ENCODE data around the gene RTEL1. TPM values are rescaled to one million over a fixed set of nuclear protein-coding genes. Genes with fewer than 3 reads are reported as not detected.
A peak's percentile ranks its signal among the peaks of the same experiment; 100 is the strongest.

The RTEL1 gene
- total RNA-seq, 1 experiment from 2014 or later, result 58.0 TPM

GRCh38 chr20:63740627-63741353, 82.7 kb downstream of the RTEL1 start (continued):
- TF ChIP-seq REST (IDR thresholded peaks at IDR 0.05; ENCODE audit: low read depth) (no peak), SP1 (IDR thresholded peaks at IDR 0.05; ENCODE audit: low read depth) (no peak; the same call in 1 of the 2 replicates), EZH2 (IDR thresholded peaks at IDR 0.05) (no peak), SRF (IDR thresholded peaks at IDR 0.05; ENCODE audit: low read depth) (no peak), CEBPB (IDR thresholded peaks at IDR 0.05; ENCODE audit: low read depth) (peak; percentile 99; the same call in 1 of the 2 replicates)

- no peak for TF ChIP-seq POLR2AphosphoS5 (IDR thresholded peaks at IDR 0.05; ENCODE audit: low read depth, low read length)
- no peak for TF ChIP-seq ELF1 (IDR thresholded peaks at IDR 0.05; ENCODE audit: borderline replicate concordance, low read depth)
- TF ChIP-seq, protein P1, sequence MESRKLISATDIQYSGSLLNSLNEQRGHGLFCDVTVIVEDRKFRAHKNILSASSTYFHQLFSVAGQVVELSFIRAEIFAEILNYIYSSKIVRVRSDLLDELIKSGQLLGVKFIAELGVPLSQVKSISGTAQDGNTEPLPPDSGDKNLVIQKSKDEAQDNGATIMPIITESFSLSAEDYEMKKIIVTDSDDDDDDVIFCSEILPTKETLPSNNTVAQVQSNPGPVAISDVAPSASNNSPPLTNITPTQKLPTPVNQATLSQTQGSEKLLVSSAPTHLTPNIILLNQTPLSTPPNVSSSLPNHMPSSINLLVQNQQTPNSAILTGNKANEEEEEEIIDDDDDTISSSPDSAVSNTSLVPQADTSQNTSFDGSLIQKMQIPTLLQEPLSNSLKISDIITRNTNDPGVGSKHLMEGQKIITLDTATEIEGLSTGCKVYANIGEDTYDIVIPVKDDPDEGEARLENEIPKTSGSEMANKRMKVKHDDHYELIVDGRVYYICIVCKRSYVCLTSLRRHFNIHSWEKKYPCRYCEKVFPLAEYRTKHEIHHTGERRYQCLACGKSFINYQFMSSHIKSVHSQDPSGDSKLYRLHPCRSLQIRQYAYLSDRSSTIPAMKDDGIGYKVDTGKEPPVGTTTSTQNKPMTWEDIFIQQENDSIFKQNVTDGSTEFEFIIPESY (IDR thresholded peaks at IDR 0.05; ENCODE audit: extremely low read depth, insufficient replicate concordance, low read length), result no peak
- no peak for TF ChIP-seq SIN3A (IDR thresholded peaks at IDR 0.05; ENCODE audit: low read depth)
- TF ChIP-seq ZNF274 (IDR thresholded peaks at IDR 0.05; ENCODE audit: low read depth, low read length), result no peak
- TF ChIP-seq, protein P2, sequence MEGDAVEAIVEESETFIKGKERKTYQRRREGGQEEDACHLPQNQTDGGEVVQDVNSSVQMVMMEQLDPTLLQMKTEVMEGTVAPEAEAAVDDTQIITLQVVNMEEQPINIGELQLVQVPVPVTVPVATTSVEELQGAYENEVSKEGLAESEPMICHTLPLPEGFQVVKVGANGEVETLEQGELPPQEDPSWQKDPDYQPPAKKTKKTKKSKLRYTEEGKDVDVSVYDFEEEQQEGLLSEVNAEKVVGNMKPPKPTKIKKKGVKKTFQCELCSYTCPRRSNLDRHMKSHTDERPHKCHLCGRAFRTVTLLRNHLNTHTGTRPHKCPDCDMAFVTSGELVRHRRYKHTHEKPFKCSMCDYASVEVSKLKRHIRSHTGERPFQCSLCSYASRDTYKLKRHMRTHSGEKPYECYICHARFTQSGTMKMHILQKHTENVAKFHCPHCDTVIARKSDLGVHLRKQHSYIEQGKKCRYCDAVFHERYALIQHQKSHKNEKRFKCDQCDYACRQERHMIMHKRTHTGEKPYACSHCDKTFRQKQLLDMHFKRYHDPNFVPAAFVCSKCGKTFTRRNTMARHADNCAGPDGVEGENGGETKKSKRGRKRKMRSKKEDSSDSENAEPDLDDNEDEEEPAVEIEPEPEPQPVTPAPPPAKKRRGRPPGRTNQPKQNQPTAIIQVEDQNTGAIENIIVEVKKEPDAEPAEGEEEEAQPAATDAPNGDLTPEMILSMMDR (IDR thresholded peaks at IDR 0.05 in 2 of 3, conservative IDR thresholded peaks at IDR 0.05 in 1 of 3; ENCODE audit: borderline replicate concordance in 1 of 3, insufficient read depth in 1 of 3, low read depth in 2 of 3, low read length in 2 of 3), result no peak
- Histone ChIP-seq H3K9ac (ENCODE audit: low read length) (peak overlapping the region; percentile 89), H3K4me1 (ENCODE audit: control insufficient read depth in 1 of 2, insufficient read depth in 2 of 2, low read length in 2 of 2) (peaks cover 17 to 40% of the 10 kb centered on the region in 2 experiments; a peak in 3 of 4 replicates), H3K9me3 (ENCODE audit: control insufficient read depth in 1 of 2, insufficient read depth in 1 of 2, low read depth in 1 of 2, low read length in 2 of 2) (no peaks in the 10 kb centered on the region), H3K9me2 (ENCODE audit: insufficient read depth) (no peaks in the 10 kb centered on the region), H3K4me3 (replicated peaks in 1 of 2; ENCODE audit: low read depth in 1 of 2, low read length in 2 of 2) (peak overlapping the region; percentile 76 to 85), H3K4me2 (ENCODE audit: low read length) (peak overlapping the region; percentile 78), H2AFZ (ENCODE audit: low read depth, low read length, poor library complexity, severe bottlenecking) (no peak overlapping the region), H3K36me3 (ENCODE audit: control insufficient read depth in 1 of 2, insufficient read depth in 2 of 2, low read length in 2 of 2) (peaks cover 3 to 23% of the 10 kb centered on the region in 2 experiments; a peak in 2 of 4 replicates), H3K79me2 (ENCODE audit: insufficient read depth, low read length) (peaks cover 18% of the 10 kb centered on the region), H3K27me3 (ENCODE audit: insufficient read depth, low read length) (no peaks in the 10 kb centered on the region), H4K20me1 (ENCODE audit: insufficient read depth) (no peaks in the 10 kb centered on the region), H3K27ac (ENCODE audit: low read depth, low read length) (peak overlapping the region; percentile 96)
- DNase-seq (ENCODE audit: low read depth, low spot score), result no peak
- ATAC-seq, result no peak
- CTCF ChIA-PET, result interaction anchor here (1.1 to 1.6 kb wide), 3 partner anchors 34 to 239 kb away, joined by 3 to 5 read pairs (median 4); partner anchors contain the start of genes ARFRP1, PRPF6, TPD52L2 and ZGPAT
- intact Hi-C loops (cut with micrococcal nuclease), result no loop called here
- RAD21 ChIA-PET (ENCODE audit: low non-redundant PET in 1 of 2, low total read pairs in 2 of 2, uncharacterized antibody in 2 of 2, unreplicated experiment in 2 of 2), result no interaction called here
- BruUV-seq (replicated peaks), result no TSS peak
- POLR2A ChIA-PET, result interaction anchor here (1.6 to 1.7 kb wide), 2 partner anchors 33 to 124 kb away, joined by 6 to 12 read pairs; partner anchors contain the start of genes ARFRP1, TPD52L2 and ZGPAT
Observed at GRCh38 chr20:63741354-63741675, 83.2 kb downstream of the RTEL1 start.

All from HCT116 (cell line).